ENCODE measurements around the gene SEPTIN8. TPM values are rescaled to one million over a fixed set of nuclear protein-coding genes. Genes with fewer than 3 reads are reported as not detected.

SEPTIN8 gene
- total and polyA plus RNA-seq, 2 of the 8 experiments (the other 6 are each of a cell fraction or from before 2014, with no cell fraction given): 21.2 to 33.0 TPM

- no peak for TF ChIP-seq CHD7 (IDR thresholded peaks at IDR 0.05; ENCODE audit: insufficient replicate concordance, low read length)
- no peak for TF ChIP-seq TCF12 (IDR thresholded peaks at IDR 0.05; ENCODE audit: low read depth, low read length)
- TF ChIP-seq EP300 (IDR thresholded peaks at IDR 0.05; ENCODE audit: borderline replicate concordance in 1 of 2, low read depth in 2 of 2, low read length in 2 of 2): no peak
- TF ChIP-seq MAFK (IDR thresholded peaks at IDR 0.05; ENCODE audit: low read depth, low read length): no peak
- no peak for TF ChIP-seq SIN3A (conservative IDR thresholded peaks at IDR 0.05 in 1 of 2, IDR thresholded peaks at IDR 0.05 in 1 of 2; ENCODE audit: low read depth in 1 of 2, low read length in 2 of 2)
- TF ChIP-seq SP2 (IDR thresholded peaks at IDR 0.05; ENCODE audit: low read length): no peak
- no peak for TF ChIP-seq CHD2 (IDR thresholded peaks at IDR 0.05; ENCODE audit: low read length)
- TF ChIP-seq TAF7 (optimal IDR thresholded peaks at IDR 0.05; ENCODE audit: borderline replicate concordance, low read depth, low read length): no peak
- no peak for TF ChIP-seq EZH2 (IDR thresholded peaks at IDR 0.05; ENCODE audit: low read depth, low read length, severe bottlenecking)
- no peak for TF ChIP-seq SP4 (IDR thresholded peaks at IDR 0.05; ENCODE audit: low read length)
- TF ChIP-seq CHD1 (IDR thresholded peaks at IDR 0.05; ENCODE audit: low read depth, low read length): no peak
- TF ChIP-seq TAF1 (IDR thresholded peaks at IDR 0.05; ENCODE audit: low read depth, low read length): no peak
- no peak for TF ChIP-seq JUND (IDR thresholded peaks at IDR 0.05; ENCODE audit: low read length)
Observed at GRCh38 chr5:132824426-132824825, 47.4 kb upstream of the SEPTIN8 start (continued).

All from H1 (cell line).